Trophoblast cell (in vitro differentiated cells and primary cell): Measurements from ENCODE around the gene RLF.
A peak's percentile ranks its signal among the peaks of the same experiment; 100 is the strongest.

Experiments
- DNase-seq, 2 donors: peaks; one replicate each; pipeline ENCODE4 v3.0.0-alpha.2; 2016
- H2AFZ ChIP-seq: 2 replicates; pipeline ENCODE4 v1.6.1; 2013; ENCODE audit warnings: low read length, moderate library complexity, mild to moderate bottlenecking; ENCODE audit not compliant: insufficient read depth, poor library complexity
- H2AK5ac ChIP-seq: 2 replicates; pipeline ENCODE4 v1.6.1; 2013; ENCODE audit warnings: mild to moderate bottlenecking, low read length
- H2BK120ac ChIP-seq: 2 replicates; pipeline ENCODE4 v1.6.1; 2013; ENCODE audit warnings: low read length, mild to moderate bottlenecking, moderate library complexity; ENCODE audit not compliant: insufficient read depth, poor library complexity
- H2BK12ac ChIP-seq: 2 replicates; pipeline ENCODE4 v1.6.1; 2013; ENCODE audit warnings: mild to moderate bottlenecking, low read length, moderate library complexity
- H2BK5ac ChIP-seq: 2 replicates; pipeline ENCODE4 v1.6.1; 2013; ENCODE audit warnings: low read length, low read depth, moderate library complexity, mild to moderate bottlenecking; ENCODE audit not compliant: poor library complexity
- H3K14ac ChIP-seq: 2 replicates; pipeline ENCODE4 v1.6.1; 2013; ENCODE audit warnings: mild to moderate bottlenecking, low read length
- H3K18ac ChIP-seq: 2 replicates; pipeline ENCODE4 v1.6.1; 2013; ENCODE audit warnings: mild to moderate bottlenecking, low read length
- H3K23ac ChIP-seq: 2 replicates; pipeline ENCODE4 v1.6.1; 2013; ENCODE audit warnings: low read length
- H3K27ac ChIP-seq: 2 replicates; pipeline ENCODE4 v1.5.1; 2013; ENCODE audit warnings: low read depth, mild to moderate bottlenecking, inconsistent platforms, low read length, moderate library complexity
- H3K27me3 ChIP-seq: 2 replicates; pipeline ENCODE4 v1.6.1; 2013; ENCODE audit warnings: inconsistent platforms, mild to moderate bottlenecking, low read length, moderate library complexity; ENCODE audit not compliant: insufficient read depth
- H3K36me3 ChIP-seq, 2 experiments: 1 replicate in 1 of 2; 2 replicates in 1 of 2; pipeline ENCODE4 v1.6.1; 2013; ENCODE audit warnings: low read length in 2 of 2, mild to moderate bottlenecking in 2 of 2, moderate library complexity in 1 of 2; ENCODE audit not compliant: insufficient read depth in 2 of 2, control insufficient read depth in 1 of 2
- H3K4ac ChIP-seq: 2 replicates; pipeline ENCODE4 v1.6.1; 2013; ENCODE audit warnings: low read depth, mild to moderate bottlenecking, low read length, moderate library complexity
- H3K4me1 ChIP-seq, 2 experiments: 1 replicate in 1 of 2; 2 replicates in 1 of 2; pipeline ENCODE4 v1.6.1; 2013; ENCODE audit warnings: low read length in 2 of 2, mild to moderate bottlenecking in 2 of 2, moderate library complexity in 1 of 2; ENCODE audit not compliant: insufficient read depth in 2 of 2, control insufficient read depth in 1 of 2
- H3K4me2 ChIP-seq: 2 replicates; pipeline ENCODE4 v1.6.1; 2013; ENCODE audit warnings: inconsistent platforms, mild to moderate bottlenecking, low read length, moderate library complexity
- H3K4me3 ChIP-seq: 2 replicates; pipeline ENCODE4 v1.5.1; 2013; ENCODE audit warnings: mild to moderate bottlenecking, low read depth, low read length, inconsistent platforms
- H3K79me1 ChIP-seq: one replicate; pipeline ENCODE4 v1.6.1; 2013; ENCODE audit warnings: low read length
- H3K79me2 ChIP-seq: 2 replicates; pipeline ENCODE4 v1.6.1; 2013; ENCODE audit warnings: low read length, mild to moderate bottlenecking; ENCODE audit not compliant: control insufficient read depth, insufficient read depth, poor library complexity
- H3K9ac ChIP-seq: 2 replicates; pipeline ENCODE4 v1.6.1; 2013; ENCODE audit warnings: mild to moderate bottlenecking, low read length
- H3K9me3 ChIP-seq: 2 replicates; pipeline ENCODE4 v1.6.1; 2013; ENCODE audit warnings: low read depth, mild to moderate bottlenecking, control low read depth, inconsistent platforms, low read length; ENCODE audit not compliant: insufficient read depth
- H4K12ac ChIP-seq: 2 replicates; pipeline ENCODE4 v1.6.1; 2013; ENCODE audit warnings: low read depth, mild to moderate bottlenecking, low read length, moderate library complexity
- H4K8ac ChIP-seq: 2 replicates; pipeline ENCODE4 v1.6.1; 2013; ENCODE audit warnings: low read depth, mild to moderate bottlenecking, low read length, moderate library complexity
- H4K91ac ChIP-seq: one replicate; pipeline ENCODE4 v1.6.1; 2013; ENCODE audit warnings: low read depth, mild to moderate bottlenecking, low read length, moderate library complexity
- WGBS: extraction: QIAGEN DNeasy Blood & Tissue Kit; methylation state at CpG from one replicate; pipeline ENCODE4 v1.1.7; 2013; ENCODE audit warnings: missing lambda C conversion rate; ENCODE audit not compliant: insufficient read length, insufficient coverage; ENCODE audit errors: extremely low coverage; 5-methylcytosine and 5-hydroxymethylcytosine counted together

Gene RLF

GRCh38 chr1:40160806-40161124 lies 422 bp upstream of the RLF start:
- Histone ChIP-seq H3K4me2 (peak overlapping the region; percentile 74), H3K79me1 (peaks cover 5% of the 10 kb centered on the region), H3K9me3 (no peaks in the 10 kb centered on the region), H3K4me1 (peaks cover 2% of the 10 kb centered on the region in 2 experiments), H3K36me3 (no peaks in the 10 kb centered on the region), H3K18ac (no peak overlapping the region), H3K9ac (no peak overlapping the region), H3K14ac (no peak overlapping the region), H2BK5ac (no peak overlapping the region), H2AK5ac (no peak overlapping the region), H3K4me3 (no peak overlapping the region), H4K91ac (no peak overlapping the region), H2BK12ac (no peak overlapping the region), H3K79me2 (peaks cover 9% of the 10 kb centered on the region), H4K12ac (peak overlapping the region; percentile 10), H2BK120ac (no peak overlapping the region), H4K8ac (peak overlapping the region; percentile 80), H3K4ac (no peak overlapping the region), H3K27me3 (no peaks in the 10 kb centered on the region), H3K23ac (no peak overlapping the region), H2AFZ (peak overlapping the region; percentile 3), H3K27ac (no peak overlapping the region)
- WGBS, result no CpG with 5 or more reads among the region's 7 CpGs
- no peak for DNase-seq

- peaks cover 5% of the 10 kb centered on the region for H3K79me1 ChIP-seq
- no peaks in the 10 kb centered on the region for H3K9me3 ChIP-seq
- peak overlapping the region; percentile 82 for H2AFZ ChIP-seq
- H2AK5ac ChIP-seq, result peak overlapping the region; percentile 27
- no peak for DNase-seq
- H3K79me2 ChIP-seq, result peaks cover 9% of the 10 kb centered on the region
- WGBS, result no CpG with 5 or more reads among the region's 16 CpGs
- H3K27me3 ChIP-seq, result no peaks in the 10 kb centered on the region
- H3K4me1 ChIP-seq, result peaks cover 2% of the 10 kb centered on the region in 2 experiments
- H3K4me3 ChIP-seq, result peak overlapping the region; percentile 94
- H3K4me2 ChIP-seq, result peak overlapping the region; percentile 69
- peak overlapping the region; percentile 72 for H4K12ac ChIP-seq
- peak overlapping the region; percentile 63 for H3K27ac ChIP-seq
- no peak overlapping the region for H3K23ac ChIP-seq
- no peaks in the 10 kb centered on the region for H3K36me3 ChIP-seq
- H2BK5ac ChIP-seq, result no peak overlapping the region
- H3K14ac ChIP-seq, result peak overlapping the region; percentile 81
- H3K9ac ChIP-seq, result peak overlapping the region; percentile 94
- peak overlapping the region; percentile 87 for H3K4ac ChIP-seq
- no peak overlapping the region for H2BK12ac ChIP-seq
- H2BK120ac ChIP-seq, result peak overlapping the region; percentile 40
- peak overlapping the region; percentile 79 for H4K8ac ChIP-seq
- H4K91ac ChIP-seq, result peak overlapping the region; percentile 87
- H3K18ac ChIP-seq, result peak overlapping the region; percentile 79
These were observed 756 bp downstream of the RLF start for GRCh38 chr1:40161888-40162397.

GRCh38 chr1:40162753-40163441 lies 1.7 kb downstream of the RLF start:
- Histone ChIP-seq H4K91ac (no peak overlapping the region), H3K9me3 (no peaks in the 10 kb centered on the region), H3K23ac (no peak overlapping the region), H3K79me1 (peaks cover 5% of the 10 kb centered on the region), H3K4me1 (peaks cover 2% of the 10 kb centered on the region in 2 experiments), H4K12ac (no peak overlapping the region), H3K79me2 (peaks cover 9% of the 10 kb centered on the region), H3K18ac (no peak overlapping the region), H4K8ac (no peak overlapping the region), H3K14ac (no peak overlapping the region), H3K27me3 (no peaks in the 10 kb centered on the region), H2AFZ (no peak overlapping the region), H2BK12ac (no peak overlapping the region), H3K4ac (peak overlapping the region; percentile 84), H3K27ac (no peak overlapping the region), H2AK5ac (no peak overlapping the region), H3K9ac (no peak overlapping the region), H3K4me2 (peak overlapping the region; percentile 69), H3K4me3 (peak overlapping the region; percentile 50), H3K36me3 (no peaks in the 10 kb centered on the region), H2BK120ac (no peak overlapping the region), H2BK5ac (no peak overlapping the region)
- DNase-seq, result no peak
- no CpG with 5 or more reads among the region's 4 CpGs for whole genome bisulfite sequencing

- H2AK5ac ChIP-seq, result no peak overlapping the region
- no peak overlapping the region for H3K27ac ChIP-seq
- no CpG with 5 or more reads among the region's 4 CpGs for WGBS
- H3K9me3 ChIP-seq, result no peaks in the 10 kb centered on the region
- no peak overlapping the region for H4K12ac ChIP-seq
- H3K79me1 ChIP-seq, result no peaks in the 10 kb centered on the region
- H3K4me3 ChIP-seq, result no peak overlapping the region
- H4K91ac ChIP-seq, result no peak overlapping the region
- H2AFZ ChIP-seq, result no peak overlapping the region
- H2BK5ac ChIP-seq, result no peak overlapping the region
- H2BK120ac ChIP-seq, result no peak overlapping the region
- H3K14ac ChIP-seq, result no peak overlapping the region
- no peak overlapping the region for H3K18ac ChIP-seq
- H3K4me1 ChIP-seq, result peaks cover 2% of the 10 kb centered on the region in 2 experiments
- no peak overlapping the region for H3K23ac ChIP-seq
- H3K79me2 ChIP-seq, result peaks cover 3% of the 10 kb centered on the region
- no peak overlapping the region for H3K9ac ChIP-seq
- no peak overlapping the region for H2BK12ac ChIP-seq
- no peak for DNase-seq
- no peak overlapping the region for H4K8ac ChIP-seq
- no peak overlapping the region for H3K4ac ChIP-seq
- H3K36me3 ChIP-seq, result peaks cover 0 to 2% of the 10 kb centered on the region in 2 experiments
- H3K27me3 ChIP-seq, result no peaks in the 10 kb centered on the region
- no peak overlapping the region for H3K4me2 ChIP-seq
These were observed 6.1 kb downstream of the RLF start for GRCh38 chr1:40167317-40167716.
